Stimulated activated CD8-positive, alpha-beta memory T cell treated with anti-CD3 and anti-CD28 coated beads, Interleukin-7, amount 100 ng/mL, for 4 hours (primary cell): Measurements from ENCODE around the gene NMS.
"Not testable (repeated sequence)": the region's sequence is repeated elsewhere in the genome, so short reads cannot be mapped to it uniquely, and the experiment has no call there.

Source experiments
- DNase-seq, 2 donors: peaks; one replicate each; pipeline ENCODE4 v3.0.0-alpha.2; 2020; ENCODE audit warnings: low read depth in 2 of 2

Gene NMS

DNA sequence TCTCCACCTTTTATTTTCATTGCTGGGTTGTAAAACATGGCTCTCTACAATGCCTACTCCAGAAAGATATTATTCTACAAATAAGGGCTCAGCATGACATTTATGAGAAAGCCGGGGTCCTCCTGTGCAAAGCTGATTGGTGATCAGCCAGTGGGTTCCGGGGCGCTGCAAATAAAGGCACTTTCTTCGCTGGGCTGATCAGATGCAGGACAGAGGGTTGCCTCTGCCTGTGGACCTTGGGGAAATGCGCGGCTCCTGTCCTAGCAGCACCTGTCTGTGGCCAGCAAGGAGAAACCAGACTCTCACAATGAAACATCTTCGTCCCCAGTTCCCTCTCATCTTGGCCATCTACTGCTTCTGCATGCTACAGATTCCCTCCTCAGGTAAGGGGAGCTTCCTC lies at the start of gene NMS:
Gene NMS (plus strand): TSS at position 301 of the 400 bp plus-strand sequence. CDS start 7 bp downstream, at position 308.
- DNase-seq: no peak

- DNase-seq: no peak
These were observed 47.8 kb upstream of the NMS start for GRCh38 chr2:100422320-100423055.

DNA sequence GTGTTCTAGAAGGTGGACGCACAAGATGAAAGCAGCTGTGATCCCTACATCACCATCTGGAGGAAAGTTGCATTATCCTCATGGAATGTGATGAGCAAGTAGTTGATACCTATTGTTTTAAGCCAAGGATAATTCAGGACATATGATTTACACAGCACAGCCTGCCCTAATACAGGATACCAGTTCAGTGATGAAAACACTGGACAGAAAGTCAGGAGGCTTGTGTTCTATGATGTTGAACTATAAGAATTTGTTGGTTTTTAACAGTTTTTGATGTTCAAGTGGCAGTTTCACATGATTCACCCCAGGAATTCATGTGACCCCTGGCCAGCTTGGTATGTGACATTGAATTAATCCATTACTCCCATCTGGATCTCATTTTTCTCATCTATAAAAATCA lies 46.7 kb upstream of the NMS start:
- no peak for DNase-seq

- no peak for DNase-seq
These were observed 45.9 kb upstream of the NMS start for GRCh38 chr2:100424277-100424875.

GRCh38 chr2:100425107-100425506 lies 45.2 kb upstream of the NMS start:
- DNase-seq: no peak

DNA sequence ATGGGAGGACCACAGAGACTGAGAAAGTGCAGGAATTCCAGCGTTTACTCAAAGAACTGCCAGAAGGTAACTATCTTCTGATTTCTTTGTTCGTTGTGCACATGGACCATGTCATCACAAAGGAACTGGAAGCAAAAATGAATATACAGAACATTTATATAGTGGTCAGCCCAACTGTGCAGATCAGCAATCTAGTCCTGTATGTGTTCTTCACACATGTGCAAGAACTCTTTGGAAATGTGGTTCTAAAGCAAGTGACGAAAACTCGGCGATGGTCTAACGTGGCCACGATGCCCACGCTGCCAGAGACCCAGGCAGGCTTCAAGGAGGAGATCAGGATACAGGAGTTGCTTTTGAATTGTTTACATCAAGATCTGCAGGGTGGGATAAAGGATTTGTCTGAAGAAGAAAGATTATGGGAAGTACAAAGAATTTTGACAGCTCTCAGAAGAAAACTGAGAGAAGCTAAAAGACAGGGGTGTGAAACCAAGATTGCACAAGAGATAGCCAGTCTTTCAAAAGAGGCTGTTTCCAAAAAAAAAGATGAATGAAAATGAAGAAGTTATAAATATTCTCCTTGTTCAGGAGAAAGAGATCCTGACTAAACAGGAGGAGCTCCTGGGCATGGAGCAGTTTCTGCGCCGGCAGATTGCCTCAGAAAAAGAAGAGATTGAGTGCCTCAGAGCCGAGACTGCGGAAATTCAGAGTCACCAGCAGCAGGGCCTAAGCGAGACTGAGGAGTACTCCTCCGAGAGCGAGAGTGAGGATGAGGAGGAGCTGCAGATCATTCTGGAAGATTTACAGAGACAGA lies 44.5 kb upstream of the NMS start:
- no peak for DNase-seq

- DNase-seq: no peak
These were observed 43.9 kb upstream of the NMS start for GRCh38 chr2:100426384-100426720.

DNA sequence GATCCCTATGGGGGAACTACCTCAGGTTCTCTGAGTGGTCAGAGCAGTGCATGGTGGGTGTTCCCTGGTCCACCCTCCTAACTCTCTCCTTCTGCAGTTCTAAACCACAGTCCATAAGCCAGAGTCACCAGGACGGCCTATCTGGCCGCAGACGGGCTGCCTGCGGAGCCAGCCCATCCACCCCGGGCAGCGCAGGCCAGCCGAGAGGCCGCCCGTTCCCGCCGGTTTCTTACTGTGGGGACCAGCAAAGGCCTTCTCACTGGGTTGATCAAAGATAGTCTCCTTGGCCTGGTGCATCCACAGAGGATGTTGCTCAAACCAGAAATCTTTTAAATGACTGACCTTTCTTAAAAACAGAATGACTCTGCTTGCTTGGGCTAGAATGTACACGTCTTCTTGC lies 43.2 kb upstream of the NMS start:
- DNase-seq: no peak

DNA sequence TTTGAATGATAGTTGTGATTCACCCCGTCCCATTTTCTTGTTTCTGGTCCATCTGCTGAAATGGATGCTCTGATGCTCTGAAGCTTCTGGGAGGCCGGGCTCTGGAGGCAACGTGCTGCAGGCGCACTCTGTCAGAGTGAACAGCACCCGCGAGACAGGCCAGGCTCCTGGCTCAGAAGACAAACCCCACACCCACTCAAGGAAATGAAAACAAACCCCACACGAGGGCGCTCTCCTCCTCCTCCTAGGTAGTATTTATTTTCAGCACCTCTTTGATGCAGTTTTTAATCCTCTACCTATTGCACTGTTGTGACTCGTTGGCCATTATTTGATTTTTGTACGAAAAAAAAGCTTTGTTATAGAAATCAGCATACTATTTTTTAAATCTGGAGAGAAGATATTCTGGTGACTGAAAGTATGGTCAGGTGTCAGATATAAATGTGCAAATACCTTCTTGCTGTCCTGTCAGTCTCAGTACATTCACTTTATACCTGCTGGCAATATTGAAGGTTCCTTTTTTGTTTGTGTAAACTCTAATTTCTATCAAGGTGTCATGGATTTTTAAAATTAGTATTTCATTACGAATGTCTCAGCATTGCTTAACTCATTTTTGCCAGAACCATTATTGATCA lies 42.5 kb upstream of the NMS start:
- DNase-seq: peak; percentile 53 to 54

- no peak for DNase-seq
These were observed 40.6 kb upstream of the NMS start for GRCh38 chr2:100429726-100430125.

DNA sequence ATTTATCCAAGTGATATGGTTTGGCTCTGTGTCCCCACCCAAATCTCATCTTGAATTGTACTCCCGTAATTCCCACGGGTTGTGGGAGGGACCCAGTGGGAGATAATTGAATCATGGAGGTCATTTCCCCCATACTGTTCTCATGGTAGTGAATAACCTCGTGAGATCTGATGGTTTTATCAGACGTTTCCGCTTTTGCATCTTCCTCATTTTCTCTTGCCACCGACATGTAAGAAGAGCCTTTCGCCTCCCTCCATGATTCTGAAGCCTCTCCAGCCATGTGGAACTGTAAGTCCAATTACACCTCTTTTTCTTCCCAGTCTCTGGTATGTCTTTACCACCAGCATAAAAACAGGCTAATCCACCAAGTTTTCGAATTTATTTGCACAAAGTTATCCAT lies 32.5 kb upstream of the NMS start:
- no peak for DNase-seq

GRCh38 chr2:100446696-100447095 lies 23.6 kb upstream of the NMS start:
- DNase-seq: no peak

GRCh38 chr2:100451092-100451491 lies 19.2 kb upstream of the NMS start:
- DNase-seq: no peak

DNA sequence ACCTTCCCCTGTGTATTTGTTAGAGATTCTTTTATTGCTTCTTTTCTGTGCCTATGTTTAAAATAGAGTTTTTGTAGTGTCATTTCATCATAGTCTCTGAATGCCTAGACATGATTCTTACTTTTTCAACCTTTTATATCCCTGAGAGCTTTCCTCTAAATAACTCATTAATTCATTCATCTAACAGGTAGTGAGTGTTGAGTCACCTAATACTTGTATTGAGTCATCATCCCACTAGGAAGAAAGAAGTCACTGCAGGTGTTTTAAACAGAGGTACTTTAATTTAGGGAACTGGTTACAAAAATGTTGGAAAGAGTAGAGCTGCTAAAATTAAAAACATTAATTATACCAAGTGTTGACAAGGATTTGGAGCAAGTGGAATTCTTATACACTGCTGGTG lies 18.5 kb upstream of the NMS start:
- no peak for DNase-seq

DNA sequence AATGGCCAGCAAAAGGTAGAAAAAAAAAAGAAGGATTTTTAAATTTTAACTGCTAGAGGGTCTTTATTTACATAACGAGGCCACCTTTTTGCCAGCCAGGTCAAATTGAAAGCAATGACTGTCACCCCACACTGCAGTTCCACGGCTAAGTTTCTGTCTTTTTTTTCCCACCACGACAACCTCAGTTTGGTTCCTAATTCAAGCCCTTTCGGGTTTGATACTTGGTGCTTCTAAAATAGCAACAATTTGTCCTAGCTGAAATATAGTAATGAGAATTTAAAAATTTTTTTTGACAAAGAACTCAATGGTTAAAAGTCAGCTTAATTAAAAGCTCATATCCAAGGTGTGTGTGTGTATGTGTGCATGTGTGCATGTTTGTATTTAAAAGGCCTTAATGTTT lies 16.4 kb upstream of the NMS start:
- DNase-seq: no peak

GRCh38 chr2:100456357-100456756 lies 13.9 kb upstream of the NMS start:
- DNase-seq: not testable (repeated sequence)

- no peak for DNase-seq
These were observed 9.3 kb upstream of the NMS start for GRCh38 chr2:100460904-100461530.

- no peak for DNase-seq
These were observed 724 bp downstream of the NMS start for GRCh38 chr2:100470898-100471514.

DNA sequence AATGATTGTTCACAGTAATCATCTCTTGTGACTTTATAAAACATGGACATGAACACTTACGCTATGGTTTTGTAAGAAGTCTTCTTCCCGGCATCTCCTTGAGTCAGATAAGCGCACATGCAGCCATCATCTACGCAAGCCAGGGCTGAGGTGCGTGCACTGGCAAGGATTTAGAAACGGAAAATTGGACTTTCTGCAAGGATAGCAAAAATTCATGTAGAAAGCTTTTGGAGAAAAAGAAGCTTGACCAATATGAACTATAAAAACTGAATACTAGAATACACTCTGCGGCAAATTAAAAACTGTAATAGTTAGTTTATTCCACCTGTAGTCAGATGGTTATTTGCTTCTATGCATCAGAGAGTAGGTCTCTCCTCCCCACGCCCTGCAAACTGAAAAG lies 6.3 kb downstream of the NMS start:
- no peak for DNase-seq

DNA sequence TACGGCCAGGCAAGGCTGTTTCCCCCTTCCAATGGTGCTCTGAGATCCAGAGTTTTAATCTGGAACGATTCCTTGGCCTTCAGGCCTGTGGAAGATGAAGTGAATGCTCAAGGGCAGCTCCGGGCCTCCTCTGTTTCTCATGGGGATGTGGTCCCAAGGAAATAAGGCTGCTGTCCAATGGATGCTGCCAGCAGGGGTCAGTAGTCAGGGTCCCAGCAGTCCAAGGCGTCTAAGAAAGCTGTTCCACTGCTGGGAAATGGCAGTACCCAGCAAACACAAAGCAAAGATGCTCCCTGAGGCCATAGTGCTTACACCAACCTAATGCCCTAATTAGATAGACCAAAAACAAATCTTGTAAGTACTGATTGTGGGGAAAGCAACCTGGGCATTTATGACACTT lies 12.5 kb downstream of the NMS start:
- DNase-seq: no peak

DNA sequence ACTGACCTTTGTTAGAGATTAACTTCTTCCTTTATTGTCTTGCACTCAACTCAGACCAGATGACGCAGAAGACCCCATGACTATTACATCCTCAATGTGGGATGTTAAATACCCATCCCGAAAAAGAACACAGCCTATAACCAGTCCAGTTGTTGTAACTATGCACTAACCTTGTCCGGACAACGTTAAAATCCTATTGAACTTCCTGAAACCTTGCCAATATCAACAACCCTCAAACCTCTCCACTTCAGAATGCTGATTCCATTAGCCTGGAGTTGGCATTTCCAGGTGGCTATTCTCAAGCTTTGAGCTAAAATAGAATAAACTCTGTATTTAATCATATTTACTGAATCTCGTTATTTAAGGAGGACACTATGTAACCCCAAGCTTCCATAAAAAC lies 13.6 kb downstream of the NMS start:
- DNase-seq: no peak

GRCh38 chr2:100484390-100484789 lies 14.1 kb downstream of the NMS start:
- DNase-seq: no peak
